ENCODE results near the gene RALGPS2.
"Not testable (repeated sequence)": the region's sequence is repeated elsewhere in the genome, so short reads cannot be mapped to it uniquely, and the experiment has no call there.

Gene RALGPS2

DNA sequence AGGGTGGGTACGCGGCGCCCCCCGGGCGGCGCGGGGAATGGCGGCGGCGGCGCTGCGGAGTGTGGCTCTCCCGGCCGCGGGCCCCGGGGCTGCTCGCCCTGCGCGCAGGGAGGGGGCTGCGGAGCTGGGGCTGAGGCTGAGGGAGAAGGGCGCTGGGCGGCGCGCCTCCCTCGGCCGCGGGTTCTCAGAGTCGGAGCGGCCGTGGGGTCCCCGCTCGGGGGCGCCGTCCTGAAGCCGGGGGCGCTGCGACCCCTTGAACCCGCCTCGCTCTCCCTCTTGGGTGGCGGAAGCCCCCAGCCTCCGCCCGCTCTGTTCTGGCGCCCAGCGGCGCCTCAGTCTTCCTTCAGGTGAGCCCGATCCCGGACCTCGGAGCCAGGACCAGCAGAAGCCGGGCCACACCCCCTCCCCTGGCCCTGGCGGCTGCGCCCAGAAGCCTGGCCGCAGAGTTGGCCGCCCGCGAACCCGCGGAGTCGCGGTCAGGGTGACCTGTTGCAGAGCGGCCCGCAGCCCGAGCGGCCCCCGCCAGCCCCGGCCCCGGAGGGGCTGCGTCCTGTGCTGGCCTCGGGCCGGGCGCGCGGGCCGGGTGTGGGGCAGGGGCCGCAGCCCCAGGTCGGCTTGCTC, 532 bp downstream of the RALGPS2 start:
- no peak for DNase-seq

DNA sequence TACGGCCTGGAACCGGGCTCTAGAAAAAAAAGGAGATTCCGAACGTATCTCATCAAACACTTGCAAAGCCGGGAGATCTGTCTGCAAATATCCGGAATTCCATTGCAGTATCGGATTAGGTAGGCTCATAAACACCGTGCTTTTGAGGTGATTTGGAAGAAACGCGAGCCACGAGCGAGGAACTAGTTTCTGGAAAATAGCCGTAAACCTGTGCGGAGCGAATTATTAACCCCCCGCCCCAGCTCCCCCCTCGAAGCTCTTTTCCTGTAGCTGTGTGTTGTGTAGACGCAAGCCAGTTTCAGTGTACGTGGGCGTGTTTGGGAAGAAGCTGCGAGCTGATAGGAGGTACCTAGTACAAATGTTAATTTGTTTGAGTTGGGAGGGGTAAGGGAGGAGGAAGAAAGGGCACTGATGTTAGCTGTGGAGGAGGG, 1.1 kb downstream of the RALGPS2 start:
- DNase-seq: peak; percentile 68 to 77

DNA sequence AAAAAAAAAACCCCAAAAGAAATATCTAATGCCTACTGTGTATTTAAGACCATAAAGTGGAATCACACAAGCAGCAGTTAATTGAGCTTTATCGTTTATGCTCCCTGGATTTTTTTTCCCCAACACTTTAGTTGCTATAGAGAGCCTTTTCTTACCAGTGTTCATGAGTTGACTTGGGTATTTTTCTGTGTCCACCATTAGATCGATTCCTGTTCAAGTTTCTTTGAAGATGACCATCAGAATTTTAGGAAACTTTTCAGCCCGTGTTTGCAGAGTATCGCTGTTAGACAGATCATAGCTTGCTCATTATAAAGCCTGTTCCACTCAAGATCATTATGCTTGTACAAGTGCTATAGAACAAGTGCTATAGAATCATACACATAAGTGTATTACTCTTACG, 1.5 kb downstream of the RALGPS2 start:
- DNase-seq: no peak

DNA sequence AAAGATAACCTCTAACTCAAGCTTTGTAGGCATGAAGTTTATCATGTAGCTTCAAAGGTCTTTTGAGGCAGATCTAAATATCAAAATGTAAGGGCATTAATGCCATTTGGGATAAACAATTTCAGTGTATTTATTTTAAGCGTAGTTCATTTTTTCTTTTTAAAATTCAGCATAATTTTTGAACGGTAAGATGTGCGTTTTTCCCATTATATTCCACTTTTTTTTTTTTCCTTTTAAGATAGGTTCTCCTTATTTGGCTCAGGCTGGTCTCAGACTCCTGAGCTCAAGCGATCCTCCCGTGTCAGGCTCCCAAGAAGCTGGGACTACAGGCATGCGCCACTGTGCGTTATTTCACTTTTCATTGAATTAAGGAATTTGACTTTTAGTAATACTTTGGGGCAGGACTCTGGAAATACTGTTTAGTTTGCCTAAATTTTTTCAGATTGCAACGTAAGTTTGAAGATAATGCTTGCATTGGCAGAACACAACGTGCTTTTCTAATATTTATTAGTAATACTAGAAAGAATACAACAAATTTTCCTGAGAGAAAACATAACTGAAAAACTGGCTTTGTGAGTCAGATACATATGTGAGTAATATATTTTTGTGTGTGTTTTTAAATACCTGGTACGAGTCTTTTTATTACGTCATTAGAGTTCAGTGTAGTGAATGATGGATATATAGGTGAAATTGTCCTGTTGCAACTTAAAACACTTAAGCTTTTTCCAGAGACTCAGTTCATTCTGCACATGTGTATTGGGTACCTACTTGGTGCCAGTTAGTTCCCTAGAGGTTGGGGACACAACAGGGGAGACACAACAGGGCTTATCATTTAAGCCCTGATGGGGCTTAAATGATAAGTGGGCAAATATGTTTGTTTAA, 2.2 kb downstream of the RALGPS2 start:
- no peak for DNase-seq

DNA sequence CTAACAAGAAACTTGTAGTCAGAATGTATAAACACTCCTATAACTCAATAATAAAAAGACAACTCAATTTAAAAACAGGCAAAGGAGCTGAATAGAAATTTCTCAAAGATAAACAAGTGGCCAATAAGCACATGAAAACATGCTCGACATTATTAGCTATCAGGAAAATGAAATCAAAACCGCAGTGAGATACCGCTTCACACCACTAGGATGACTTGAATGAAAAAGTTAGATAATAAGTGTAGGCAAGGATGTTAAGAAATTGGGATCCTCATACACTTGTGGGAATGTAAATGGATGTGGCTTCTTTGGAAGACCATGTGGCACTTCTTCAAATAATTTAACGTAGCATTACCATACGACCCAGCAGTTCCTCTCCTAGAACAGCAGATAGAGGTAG, 8.9 kb downstream of the RALGPS2 start:
- no peak for DNase-seq

DNA sequence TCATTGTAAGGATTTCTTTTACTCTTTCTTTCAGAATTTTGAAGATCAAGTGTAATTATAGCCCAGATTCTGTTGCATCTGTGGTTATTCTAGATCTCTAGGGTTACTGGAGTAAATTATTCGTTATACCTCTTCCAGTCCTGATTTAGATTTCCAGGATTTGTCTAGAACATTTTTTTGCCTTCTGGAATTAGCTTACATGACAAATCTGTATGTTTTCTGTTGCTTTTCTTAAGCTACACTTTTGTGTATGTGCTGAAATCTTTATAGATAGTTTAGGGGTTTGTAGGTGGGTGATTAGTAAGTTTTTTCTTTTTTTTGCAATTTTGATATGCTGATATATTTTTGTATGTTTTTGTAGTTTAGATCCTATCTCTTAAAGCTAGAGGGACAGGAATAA, 13.7 kb downstream of the RALGPS2 start:
- DNase-seq: no peak

GRCh38 chr1:178739285-178740045, 14.4 kb downstream of the RALGPS2 start:
- DNase-seq: no peak

DNA sequence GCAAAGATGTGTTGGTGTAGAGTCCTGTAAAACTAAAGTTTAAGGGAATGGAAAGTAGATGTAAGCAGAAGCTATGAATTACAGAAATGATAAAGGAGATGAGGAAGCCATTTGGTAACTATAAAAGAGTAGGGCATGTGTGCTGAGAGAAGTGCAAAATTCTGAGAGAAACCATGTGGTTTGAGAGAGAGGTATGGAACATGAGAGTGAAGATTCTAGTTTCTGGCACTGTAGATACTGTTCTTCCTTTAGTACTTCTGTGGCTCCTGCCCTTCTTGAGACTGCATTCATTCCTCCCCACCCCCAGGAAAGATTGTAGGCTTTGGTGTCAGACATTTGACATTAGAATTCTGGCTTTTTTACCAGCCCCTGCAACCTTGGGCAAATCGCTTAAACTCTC, 15.4 kb downstream of the RALGPS2 start:
- no peak for DNase-seq

- DNase-seq: no peak
Measured at GRCh38 chr1:178740924-178741323, 15.9 kb downstream of the RALGPS2 start.

GRCh38 chr1:178743801-178744200, 18.8 kb downstream of the RALGPS2 start:
- peak; percentile 28 to 37 for DNase-seq

- no peak for DNase-seq
Measured at GRCh38 chr1:178745260-178745659, 20.2 kb downstream of the RALGPS2 start.

DNA sequence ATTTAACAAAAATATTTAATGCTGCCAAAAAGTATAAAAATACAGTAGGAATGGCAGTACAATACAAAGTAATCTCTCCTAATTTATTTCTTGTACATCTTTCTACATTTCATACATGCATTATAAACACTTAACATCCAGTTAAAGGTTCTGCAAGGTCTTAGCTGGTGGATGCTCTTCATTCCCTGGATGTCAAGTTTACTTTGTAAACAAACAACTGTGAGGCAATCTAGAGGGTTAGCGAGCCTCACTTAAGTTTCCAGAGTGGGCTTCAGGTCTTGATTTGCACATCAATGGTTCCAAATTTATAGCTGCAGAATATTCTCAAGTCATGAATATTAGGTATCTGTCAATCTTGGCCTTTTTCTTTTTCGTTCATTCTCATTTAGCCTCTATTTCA, 21.3 kb downstream of the RALGPS2 start:
- no peak for DNase-seq

DNA sequence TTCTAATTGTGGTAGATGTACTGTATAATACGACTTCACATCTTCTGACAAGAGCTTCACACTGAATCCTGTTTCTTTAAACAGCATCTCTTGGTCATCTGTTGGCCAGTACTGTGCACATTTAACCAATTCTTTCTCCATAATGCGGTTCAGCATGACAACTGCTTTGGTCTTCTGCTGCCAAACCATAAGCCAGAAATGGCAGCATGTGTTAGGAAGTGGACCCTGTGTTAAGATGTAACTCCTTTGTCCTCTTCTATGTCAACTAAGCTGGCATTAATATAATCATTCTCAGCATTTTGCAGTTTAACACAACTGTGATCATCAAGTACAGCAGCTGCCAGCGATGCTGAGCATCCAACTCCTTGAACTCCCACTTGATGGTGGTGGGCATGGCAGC, 22.3 kb downstream of the RALGPS2 start:
- not testable (repeated sequence) for DNase-seq

GRCh38 chr1:178749581-178750166, 24.6 kb downstream of the RALGPS2 start:
- DNase-seq: no peak

DNA sequence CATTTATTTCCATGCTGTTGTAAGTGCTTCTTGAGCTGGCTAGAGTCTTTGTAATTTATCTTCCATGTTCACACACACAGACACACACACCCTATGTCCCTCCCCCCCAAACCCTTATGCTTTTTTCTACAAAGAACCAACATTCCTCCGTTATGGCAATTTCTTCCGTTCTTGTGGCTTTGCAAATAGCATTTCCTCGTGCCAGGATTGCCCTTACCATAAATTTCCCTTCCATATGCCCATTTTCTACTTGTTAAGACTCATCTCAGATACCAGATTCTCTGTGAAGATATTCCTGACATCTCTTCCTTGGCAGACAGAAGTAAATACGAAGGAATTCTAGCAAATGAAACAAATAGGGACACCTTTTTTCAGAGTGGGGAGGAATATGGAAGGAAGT, 26.0 kb downstream of the RALGPS2 start:
- no peak for DNase-seq

GRCh38 chr1:178752891-178753290, 27.8 kb downstream of the RALGPS2 start:
- no peak for DNase-seq

DNA sequence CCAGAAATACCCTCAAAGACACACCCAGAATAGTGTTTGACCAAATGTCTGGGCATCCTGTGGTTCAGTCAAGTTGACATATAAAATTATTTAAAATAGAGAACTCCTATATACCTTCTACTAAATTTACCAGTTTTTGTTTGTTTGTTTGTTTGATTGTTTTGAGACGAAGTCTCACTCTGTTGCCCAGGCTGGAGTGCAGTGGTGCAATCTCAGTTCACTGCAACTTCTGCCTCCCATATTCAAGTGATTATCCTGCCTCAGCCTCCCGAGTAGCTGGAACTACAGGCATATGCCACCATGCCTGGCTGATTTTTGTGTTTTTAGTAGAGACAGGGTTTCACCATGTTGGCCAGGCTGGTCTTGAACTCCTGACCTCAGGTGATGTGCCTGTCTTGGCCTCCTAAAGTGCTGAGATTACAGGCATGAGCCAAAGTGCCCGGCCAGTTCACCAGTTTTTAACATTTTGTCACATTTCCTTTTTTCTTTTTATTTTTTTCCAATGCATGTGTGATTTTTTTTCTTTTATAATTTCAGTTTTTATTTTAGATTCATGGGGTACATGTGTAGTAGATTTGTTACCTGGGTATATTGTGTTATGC, 29.7 kb downstream of the RALGPS2 start:
- DNase-seq: not testable (repeated sequence)

DNA sequence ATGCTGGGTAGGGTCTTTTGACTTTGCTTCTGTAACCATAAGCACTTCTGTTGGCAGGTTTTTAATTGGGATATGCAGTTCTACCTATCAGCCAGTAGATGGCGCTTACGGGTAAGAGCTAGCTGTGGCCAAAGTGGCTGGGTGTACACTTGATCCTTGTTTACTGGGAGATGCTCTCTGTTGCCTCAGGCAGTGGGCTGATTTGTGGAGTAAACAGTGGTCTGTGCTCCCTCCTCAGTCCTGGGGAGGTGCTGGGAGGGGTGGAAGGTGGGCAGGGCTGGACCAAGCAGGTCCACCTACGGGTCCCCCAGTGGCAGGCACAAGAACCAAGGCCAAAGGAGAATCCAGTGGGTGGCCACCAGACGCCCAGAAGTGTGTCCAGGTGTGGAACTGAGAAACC, 43.4 kb downstream of the RALGPS2 start:
- DNase-seq: peak; percentile 4 to 47

GRCh38 chr1:178772952-178773351, 47.9 kb downstream of the RALGPS2 start:
- no peak for DNase-seq

GRCh38 chr1:178774263-178774662, 49.2 kb downstream of the RALGPS2 start:
- peak; percentile 17 to 65 for DNase-seq

DNA sequence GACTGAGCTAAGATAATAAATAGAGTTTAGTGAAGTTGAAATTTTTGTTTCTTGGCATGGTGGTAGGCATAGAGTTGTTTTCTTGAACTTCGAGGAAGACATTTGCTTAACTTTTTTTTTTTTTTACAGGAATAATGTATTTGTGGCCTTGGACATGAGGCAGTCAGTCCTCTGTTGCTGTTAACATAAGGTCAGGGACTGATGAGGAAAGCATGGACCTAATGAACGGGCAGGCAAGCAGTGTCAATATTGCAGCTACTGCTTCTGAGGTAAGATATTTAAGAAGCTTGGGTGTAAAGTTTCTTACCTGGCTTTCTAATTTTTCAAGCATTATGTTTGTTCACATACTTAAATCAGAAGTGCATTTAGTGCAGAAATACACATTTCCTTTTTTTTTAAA, 51.5 kb downstream of the RALGPS2 start:
- no peak for DNase-seq

DNA sequence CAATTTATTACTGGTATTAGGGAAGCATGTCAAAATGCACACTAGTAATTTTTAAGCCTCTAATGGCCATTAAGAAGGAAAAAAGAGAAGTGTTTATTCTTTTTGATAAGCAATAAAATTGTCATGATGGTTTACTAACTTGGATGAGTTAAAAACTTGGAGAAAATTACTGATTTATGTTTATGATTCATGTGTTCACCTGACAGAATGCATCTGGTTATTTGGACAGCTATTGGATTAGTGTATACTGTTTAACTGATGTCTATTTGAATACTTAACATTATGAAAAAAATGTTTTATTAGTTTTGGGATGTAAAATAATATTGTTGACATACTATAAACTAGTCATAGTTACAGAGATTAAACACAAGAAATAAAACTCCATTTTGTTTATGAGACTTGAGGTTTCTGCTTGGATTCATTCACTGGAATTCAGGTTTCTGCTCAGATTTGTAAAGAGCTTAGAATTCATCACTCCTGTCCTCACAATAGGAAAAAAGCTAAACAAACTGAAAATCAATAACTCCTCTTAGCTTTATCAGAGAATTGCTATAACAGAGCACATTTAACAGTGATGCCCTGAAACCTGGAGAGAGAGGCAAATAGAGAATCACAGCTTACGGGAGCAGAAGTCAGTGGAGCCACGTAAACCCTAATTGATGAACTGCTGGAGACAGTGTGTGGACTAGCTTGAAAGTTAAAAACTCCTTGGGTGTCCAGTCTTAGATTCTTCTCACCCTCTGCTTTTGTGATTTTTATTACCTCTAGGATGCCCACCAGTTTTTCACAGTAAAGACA, 56.7 kb downstream of the RALGPS2 start:
- no peak for DNase-seq
